Activated CD8-positive, alpha-beta T cell treated with anti-CD3 and anti-CD28 coated beads for 36 hours (primary cell): ENCODE measurements around the gene TNIP1. TPM values are rescaled to one million over a fixed set of nuclear protein-coding genes. Genes with fewer than 3 reads are reported as not detected.
A peak's percentile ranks its signal among the peaks of the same experiment; 100 is the strongest.

Experiments
- ATAC-seq: fragments of 200-7000 bp; cut with Tn5 transposase; one replicate; pipeline ENCODE4 v1.10.0; 2021; ENCODE audit warnings: mild to moderate bottlenecking, moderate library complexity
- CTCF ChIA-PET: fragments of 350-600 bp; sonication (Branson Sonifier 250); formaldehyde crosslinking; loops from one replicate; lab custom pipeline; 2021; ENCODE audit warnings: antibody characterized with exemption; lab: Charles Lee
- POLR2A ChIA-PET: fragments of 350-600 bp; sonication (Branson Sonifier 250); formaldehyde crosslinking; loops from one replicate; lab custom pipeline; 2021; ENCODE audit warnings: antibody characterized with exemption; lab: Charles Lee
- DNase-seq: peaks from one replicate; pipeline ENCODE4 v3.0.0-alpha.2; 2020
- H3K27ac Mint-ChIP-seq: one replicate; pipeline ENCODE4 v1.8.0; 2021; ENCODE audit warnings: mild to moderate bottlenecking, mixed read lengths
- H3K27me3 Mint-ChIP-seq: one replicate; pipeline ENCODE4 v1.8.0; 2021; ENCODE audit warnings: mixed read lengths
- H3K36me3 Mint-ChIP-seq: one replicate; pipeline ENCODE4 v1.8.0; 2021; ENCODE audit warnings: low read depth, mixed read lengths
- H3K4me1 Mint-ChIP-seq: one replicate; pipeline ENCODE4 v1.8.0; 2021; ENCODE audit warnings: low read depth, mixed read lengths
- H3K4me3 Mint-ChIP-seq: one replicate; pipeline ENCODE4 v1.8.0; 2021; ENCODE audit warnings: mild to moderate bottlenecking, moderate library complexity, mixed read lengths
- H3K9me3 Mint-ChIP-seq: one replicate; pipeline ENCODE4 v1.8.0; 2021; ENCODE audit warnings: mixed read lengths
- CTCF ChIP-seq: fragments of 200-600 bp; IDR thresholded peaks from one replicate; pipeline ENCODE4 v1.8.0; 2022; ENCODE audit warnings: antibody characterized with exemption, mild to moderate bottlenecking
- intact Hi-C: fragments of 100-400 bp; cut with micrococcal nuclease; formaldehyde crosslinking; loops from one replicate; pipeline ENCODE4 v1.10.0; 2022
- total RNA-seq, 2 experiments: library from RNA; stranded (reverse); gene quantifications; one replicate each; pipeline ENCODE4 v1.2.3, GENCODE V29; 2021

Gene TNIP1
- total RNA-seq, 2 experiments from 2014 or later = 222 TPM

GRCh38 chr5:151039665-151040064, 41.2 kb downstream of the TNIP1 start:
- ChIA-PET POLR2A (interaction anchor here (0.6 kb wide), 1 partner anchor 78 kb away, joined by 3 read pairs; no protein-coding TSS in a partner anchor), CTCF (interaction anchor here (1.1 to 2.5 kb wide), 5 partner anchors 8 to 124 kb away, joined by 3 to 18 read pairs (median 12); no protein-coding TSS in a partner anchor)
- Mint-ChIP-seq H3K27me3 (no peaks in the 10 kb centered on the region), H3K9me3 (no peaks in the 10 kb centered on the region), H3K27ac (no peak overlapping the region), H3K4me1 (peaks cover 6% of the 10 kb centered on the region), H3K36me3 (peaks cover 65% of the 10 kb centered on the region), H3K4me3 (no peak overlapping the region)
- TF ChIP-seq CTCF = no peak
- intact Hi-C loops = no loop called here
- no peak for ATAC-seq
- no peak for DNase-seq

GRCh38 chr5:151038801-151039238, 42.0 kb downstream of the TNIP1 start:
- H3K4me3 Mint-ChIP-seq = no peak overlapping the region
- peak; percentile 87 for ATAC-seq
- POLR2A ChIA-PET = interaction anchor here (1.5 kb wide), 1 partner anchor 13 kb away, joined by 3 read pairs; no protein-coding TSS in a partner anchor
- no peak for TF ChIP-seq CTCF
- H3K9me3 Mint-ChIP-seq = no peaks in the 10 kb centered on the region
- CTCF ChIA-PET = interaction anchor here (0.9 to 2.5 kb wide), 6 partner anchors 9 to 125 kb away, joined by 3 to 18 read pairs (median 8); no protein-coding TSS in a partner anchor
- H3K36me3 Mint-ChIP-seq = peaks cover 70% of the 10 kb centered on the region
- H3K27ac Mint-ChIP-seq = peak overlapping the region; percentile 57
- peak; percentile 56 for DNase-seq
- peaks cover 6% of the 10 kb centered on the region for H3K4me1 Mint-ChIP-seq
- intact Hi-C loops = no loop called here
- H3K27me3 Mint-ChIP-seq = no peaks in the 10 kb centered on the region

- intact Hi-C loops = no loop called here
Measured at GRCh38 chr5:151038412-151038745, 42.5 kb downstream of the TNIP1 start.

GRCh38 chr5:151037561-151038411, 43.0 kb downstream of the TNIP1 start:
- no peaks in the 10 kb centered on the region for H3K27me3 Mint-ChIP-seq
- peaks cover 6% of the 10 kb centered on the region for H3K4me1 Mint-ChIP-seq
- H3K4me3 Mint-ChIP-seq = no peak overlapping the region
- intact Hi-C loops = no loop called here
- POLR2A ChIA-PET = interaction anchor here (1.5 kb wide), 1 partner anchor 12 kb away, joined by 3 read pairs; no protein-coding TSS in a partner anchor
- peaks cover 69% of the 10 kb centered on the region for H3K36me3 Mint-ChIP-seq
- DNase-seq (no peak), ATAC-seq (no peak)
- no peaks in the 10 kb centered on the region for H3K9me3 Mint-ChIP-seq
- CTCF ChIA-PET = interaction anchor here (2.2 to 2.5 kb wide), 2 partner anchors 14 to 78 kb away, joined by 12 to 18 read pairs; no protein-coding TSS in a partner anchor
- no peak for TF ChIP-seq CTCF
- no peak overlapping the region for H3K27ac Mint-ChIP-seq

More at GRCh38 chr5:151038412-151038745, 42.5 kb downstream of the TNIP1 start:
- no peak for ATAC-seq
- no peak for TF ChIP-seq CTCF
- H3K27me3 Mint-ChIP-seq = no peaks in the 10 kb centered on the region
- peaks cover 6% of the 10 kb centered on the region for H3K4me1 Mint-ChIP-seq
- POLR2A ChIA-PET = interaction anchor here (1.5 kb wide), 1 partner anchor 13 kb away, joined by 3 read pairs; no protein-coding TSS in a partner anchor
- H3K4me3 Mint-ChIP-seq = no peak overlapping the region
- H3K36me3 Mint-ChIP-seq = peaks cover 70% of the 10 kb centered on the region
- DNase-seq = no peak
- H3K27ac Mint-ChIP-seq = peak overlapping the region; percentile 57
- CTCF ChIA-PET = interaction anchor here (0.9 to 2.5 kb wide), 4 partner anchors 10 to 79 kb away, joined by 3 to 18 read pairs (median 15); no protein-coding TSS in a partner anchor
- H3K9me3 Mint-ChIP-seq = no peaks in the 10 kb centered on the region

- no peak for ATAC-seq
- H3K27ac Mint-ChIP-seq = no peak overlapping the region
Measured at GRCh38 chr5:151036556-151036955, 44.3 kb downstream of the TNIP1 start.

More at GRCh38 chr5:151036556-151036955, 44.3 kb downstream of the TNIP1 start:
- ChIA-PET CTCF (interaction anchor here (1.3 to 2.1 kb wide), 2 partner anchors 15 to 78 kb away, joined by 4 to 12 read pairs; no protein-coding TSS in a partner anchor), POLR2A (no interaction called here)
- Mint-ChIP-seq H3K9me3 (no peaks in the 10 kb centered on the region), H3K27me3 (no peaks in the 10 kb centered on the region), H3K36me3 (peaks cover 69% of the 10 kb centered on the region), H3K4me3 (no peak overlapping the region), H3K4me1 (peaks cover 6% of the 10 kb centered on the region)
- DNase-seq = no peak
- intact Hi-C loops = no loop called here
- no peak for TF ChIP-seq CTCF
